Measurements from ENCODE around the gene ZNF664.
"Not testable (repeated sequence)": the region's sequence is repeated elsewhere in the genome, so short reads cannot be mapped to it uniquely, and the experiment has no call there.

Gene ZNF664

DNA sequence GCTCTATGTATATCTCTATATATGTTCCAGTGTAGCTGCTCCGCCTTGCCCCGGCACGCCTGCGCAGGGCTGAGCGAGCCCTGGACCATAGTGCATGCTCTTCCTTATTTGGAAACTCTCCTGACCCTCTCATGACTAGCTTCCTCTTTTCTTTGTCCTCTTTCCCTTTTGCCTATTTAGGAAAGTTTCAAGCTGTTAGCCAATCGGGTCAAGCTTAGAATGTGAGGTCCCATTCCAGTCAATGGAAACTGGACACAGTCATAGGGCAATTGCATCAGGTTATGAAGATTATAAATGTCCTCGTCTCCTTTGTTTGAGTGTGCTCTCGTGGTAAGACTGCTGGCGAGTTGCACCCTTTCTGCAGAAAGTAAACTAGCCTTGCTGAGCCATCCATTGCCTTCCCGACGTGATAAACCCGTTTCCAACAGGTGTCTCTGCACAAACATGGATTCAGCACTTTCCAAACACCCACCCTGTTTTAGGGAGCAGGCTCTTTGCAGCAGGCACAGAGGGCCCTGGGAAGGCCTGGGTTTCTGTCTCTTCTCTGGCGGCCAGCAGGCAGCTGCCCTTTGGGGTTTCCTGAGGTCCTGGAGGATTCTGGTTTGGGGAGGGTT lies 31.3 kb upstream of the ZNF664 start:
- DNase-seq (ENCODE audit: low spot score) = no peak

- no peak for DNase-seq (ENCODE audit: low spot score)
Observed at GRCh38 chr12:123942238-123942653, 30.8 kb upstream of the ZNF664 start.

- DNase-seq (ENCODE audit: low spot score) = no peak
Observed at GRCh38 chr12:123942911-123943648, 29.9 kb upstream of the ZNF664 start.

DNA sequence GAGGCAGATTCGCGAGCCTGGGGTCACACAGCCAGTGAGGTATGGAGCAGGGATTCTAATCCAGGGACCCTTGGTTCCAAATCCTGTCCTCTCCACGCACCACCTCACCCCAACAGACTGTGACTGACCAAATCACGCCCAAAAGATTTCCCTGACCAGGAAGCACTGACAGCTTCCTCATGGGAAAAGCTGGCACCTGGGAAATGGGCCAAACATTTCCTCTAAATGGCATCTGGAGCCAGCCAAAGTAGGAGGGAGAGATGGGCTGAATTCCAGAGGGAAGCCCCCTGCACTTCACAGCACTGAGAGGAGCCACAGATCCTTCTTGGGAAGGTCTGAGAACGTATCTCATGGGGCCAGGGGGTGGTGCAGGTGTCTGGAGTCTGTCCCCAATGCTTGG lies 29.2 kb upstream of the ZNF664 start:
- no peak for DNase-seq (ENCODE audit: low spot score)

- no peak for DNase-seq (ENCODE audit: low spot score)
Observed at GRCh38 chr12:123944696-123945095, 28.3 kb upstream of the ZNF664 start.

DNA sequence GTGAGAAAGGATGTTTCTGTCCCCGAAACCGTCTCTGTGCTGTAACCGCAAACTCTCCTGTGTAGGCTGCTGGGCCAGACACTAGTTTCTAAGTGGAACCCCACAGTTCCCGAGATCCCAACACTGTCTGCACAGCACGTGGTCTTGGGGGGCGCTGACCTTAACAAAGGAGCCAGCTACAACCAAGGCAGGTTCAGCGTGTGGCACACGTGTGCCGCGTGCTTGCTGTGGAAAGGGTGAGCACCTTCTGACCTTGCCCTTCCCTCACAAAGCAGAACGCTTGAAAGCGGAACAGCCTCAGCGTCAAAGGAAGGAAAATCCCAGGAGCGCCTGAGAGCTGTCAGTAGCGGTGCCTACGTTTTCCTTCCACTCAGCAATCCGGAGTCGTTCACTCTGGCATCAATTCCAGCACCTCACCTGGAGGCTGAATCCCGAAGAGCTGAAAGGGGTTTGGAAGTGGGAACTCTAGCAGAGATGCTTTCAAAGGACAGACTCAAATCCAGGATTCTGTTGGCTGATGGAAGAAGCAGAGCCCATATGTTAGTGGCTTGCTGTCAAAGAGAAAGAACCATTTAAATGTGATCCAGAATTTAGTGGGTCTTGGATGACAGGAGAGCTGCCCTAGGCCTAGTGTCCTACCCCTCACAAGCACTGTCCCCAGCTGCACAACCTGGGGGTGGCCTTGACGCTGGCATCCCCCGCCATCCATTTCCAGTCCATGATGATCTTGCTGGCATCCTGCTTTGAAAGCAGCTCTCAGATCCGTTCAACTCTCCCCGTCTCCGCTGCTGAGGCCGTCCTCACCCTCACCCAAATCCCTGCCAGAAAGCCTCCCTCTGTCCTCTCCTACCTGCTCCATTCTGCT lies 27.5 kb upstream of the ZNF664 start:
- DNase-seq (ENCODE audit: low spot score) = no peak

- DNase-seq (ENCODE audit: low spot score) = no peak
Observed at GRCh38 chr12:123946152-123946515, 26.9 kb upstream of the ZNF664 start.

- DNase-seq (ENCODE audit: low spot score) = not testable (repeated sequence)
Observed at GRCh38 chr12:123946516-123947505, 26.2 kb upstream of the ZNF664 start.

DNA sequence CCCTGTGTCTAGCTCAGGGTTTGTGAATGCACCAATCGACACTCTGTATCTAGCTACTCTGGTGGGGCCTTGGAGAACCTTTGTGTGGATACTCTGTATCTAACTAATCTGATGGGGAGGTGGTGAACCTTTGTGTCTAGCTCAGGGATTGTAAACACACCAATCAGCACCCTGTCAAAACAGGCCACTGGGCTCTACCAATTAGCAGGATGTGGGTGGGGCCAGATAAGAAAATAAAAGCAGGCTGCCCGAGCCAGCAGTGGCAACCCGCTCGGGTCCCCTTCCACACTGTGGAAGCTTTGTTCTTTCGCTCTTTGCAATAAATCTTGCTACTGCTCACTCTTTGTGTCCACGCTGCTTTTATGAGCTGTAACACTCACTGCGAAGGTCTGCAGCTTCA lies 25.5 kb upstream of the ZNF664 start:
- not testable (repeated sequence) for DNase-seq (ENCODE audit: low spot score)

DNA sequence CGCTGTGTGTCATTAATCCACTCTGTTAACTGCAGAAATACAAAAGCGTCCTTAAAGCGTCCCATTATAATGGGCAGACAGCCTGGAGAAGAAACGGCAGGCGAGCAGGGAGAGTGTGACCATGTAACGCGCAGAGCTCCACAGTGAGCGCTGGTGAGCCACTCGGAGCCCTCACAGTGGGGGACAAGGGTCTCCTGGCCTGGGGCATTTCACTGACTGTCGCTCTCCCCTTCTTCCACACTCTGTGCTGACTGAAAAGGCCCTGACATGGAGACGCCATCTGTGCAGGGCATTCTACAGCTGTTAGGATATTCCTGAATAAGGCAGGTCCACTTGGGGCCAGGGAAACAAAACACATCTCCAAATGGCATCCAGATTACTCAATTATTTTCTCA lies 24.6 kb upstream of the ZNF664 start:
- no peak for DNase-seq (ENCODE audit: low spot score)

DNA sequence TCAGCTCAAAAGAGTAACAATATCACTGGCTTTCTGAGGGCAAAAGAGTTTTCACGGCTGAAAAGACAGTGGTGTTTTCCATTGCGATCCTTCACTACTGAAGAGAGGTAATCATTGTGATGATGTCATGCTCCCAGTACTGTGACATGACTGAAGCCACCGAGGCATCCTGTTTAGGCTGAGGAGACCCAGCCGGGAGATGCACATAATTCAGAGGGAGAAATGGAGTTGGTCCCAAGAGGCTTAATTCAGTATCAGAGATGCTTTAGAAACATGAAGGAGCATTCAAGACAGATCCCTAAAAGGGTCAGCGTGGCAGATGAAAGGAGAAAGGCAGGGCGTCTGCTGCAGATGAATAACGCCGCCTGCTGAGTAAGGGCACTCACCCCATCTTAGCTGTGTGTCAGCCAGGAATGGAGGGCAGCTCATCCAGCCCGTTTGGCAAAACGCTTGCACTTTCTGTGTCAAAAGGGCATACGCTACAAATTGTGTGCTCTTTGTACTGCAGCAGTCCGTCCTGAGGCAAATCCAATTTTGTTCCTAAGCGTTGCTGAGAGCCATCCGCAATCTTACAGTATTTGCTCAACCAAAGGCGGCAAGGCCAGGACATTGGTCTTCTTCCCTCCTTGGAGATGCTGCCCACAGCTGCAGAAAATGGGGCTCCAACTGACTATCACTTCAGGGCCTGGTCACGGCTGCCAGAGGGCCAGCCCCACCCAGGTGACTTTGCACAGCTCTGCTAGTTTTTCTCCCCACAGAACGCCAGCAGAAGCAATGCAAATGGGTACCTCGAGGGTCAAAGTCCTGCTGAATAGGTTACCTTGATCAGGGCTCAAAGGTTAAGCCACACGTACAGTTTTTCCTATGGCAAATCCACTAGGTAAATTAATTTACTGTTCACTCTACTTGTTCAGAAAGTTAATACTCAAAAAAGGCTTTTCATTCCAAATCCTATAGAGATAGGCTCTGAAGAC lies 23.9 kb upstream of the ZNF664 start:
- DNase-seq (ENCODE audit: low spot score) = no peak

DNA sequence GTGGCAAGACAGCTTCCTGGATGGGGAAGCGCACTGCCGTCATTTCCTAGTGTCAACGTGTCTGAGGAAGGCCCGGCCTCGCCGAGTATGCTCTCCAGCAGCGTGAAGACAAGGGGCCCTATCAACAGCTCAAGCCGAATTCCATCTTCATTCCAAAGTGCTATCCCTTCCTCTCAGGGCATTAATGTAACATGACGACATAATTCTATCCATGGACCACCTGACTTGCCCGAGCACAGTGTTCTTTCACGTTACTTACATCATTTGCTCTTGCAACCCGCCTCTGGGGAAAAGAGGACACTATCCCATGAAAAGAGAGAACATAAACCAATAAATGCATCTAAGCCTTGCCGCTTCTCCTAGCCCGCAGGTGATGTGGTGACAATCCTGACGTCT lies 23.2 kb upstream of the ZNF664 start:
- no peak for DNase-seq (ENCODE audit: low spot score)

DNA sequence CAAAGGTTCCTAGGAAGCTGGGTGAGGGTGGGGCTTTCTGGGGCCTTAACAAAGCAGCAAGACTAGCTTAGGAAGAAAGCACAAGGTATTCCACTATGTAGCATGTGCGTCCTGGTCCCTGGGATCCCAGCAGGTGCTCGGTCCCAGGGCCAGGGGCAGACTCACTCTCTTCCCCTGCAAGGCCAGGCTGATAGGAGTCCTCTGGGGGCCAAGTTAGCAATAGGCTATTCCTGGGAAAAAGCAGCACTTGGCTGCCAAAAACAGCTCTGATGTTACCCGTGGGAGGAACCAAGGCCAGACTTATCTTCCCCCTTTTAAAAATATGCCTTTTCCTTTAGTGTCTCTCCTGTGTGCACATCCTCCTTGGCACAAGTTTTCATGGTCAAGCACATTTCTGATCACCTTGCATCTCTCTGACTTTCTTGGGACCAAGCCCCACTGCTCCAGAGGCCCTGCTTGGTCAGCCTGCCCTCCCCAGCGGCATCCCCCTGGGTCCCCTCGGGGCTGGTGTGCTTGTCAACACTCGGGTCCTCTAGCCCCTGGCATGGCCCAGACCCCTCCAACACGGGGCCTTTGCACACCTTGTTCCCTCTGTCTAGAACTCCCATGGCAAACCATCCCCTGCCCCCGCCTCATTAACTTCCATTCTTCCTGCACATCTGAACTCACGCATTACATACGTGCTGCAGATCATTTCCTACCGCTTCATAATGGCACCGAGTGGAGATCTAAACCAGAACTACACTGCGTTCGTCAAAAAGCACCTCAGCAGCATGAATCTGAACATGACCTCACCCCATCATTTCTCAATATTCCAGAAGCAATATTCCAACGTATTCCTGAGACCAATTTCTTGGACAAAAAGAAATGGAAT lies 22.3 kb upstream of the ZNF664 start:
- no peak for DNase-seq (ENCODE audit: low spot score)

GRCh38 chr12:123951467-123951866 lies 21.5 kb upstream of the ZNF664 start:
- DNase-seq (ENCODE audit: low spot score) = no peak

GRCh38 chr12:123952037-123952436 lies 21.0 kb upstream of the ZNF664 start:
- no peak for DNase-seq (ENCODE audit: low spot score)

- DNase-seq (ENCODE audit: low spot score) = no peak
Observed at GRCh38 chr12:123954647-123955350, 18.2 kb upstream of the ZNF664 start.

GRCh38 chr12:123956249-123956648 lies 16.8 kb upstream of the ZNF664 start:
- DNase-seq (ENCODE audit: low spot score) = no peak

GRCh38 chr12:123957196-123957595 lies 15.8 kb upstream of the ZNF664 start:
- DNase-seq (ENCODE audit: low spot score) = no peak

DNA sequence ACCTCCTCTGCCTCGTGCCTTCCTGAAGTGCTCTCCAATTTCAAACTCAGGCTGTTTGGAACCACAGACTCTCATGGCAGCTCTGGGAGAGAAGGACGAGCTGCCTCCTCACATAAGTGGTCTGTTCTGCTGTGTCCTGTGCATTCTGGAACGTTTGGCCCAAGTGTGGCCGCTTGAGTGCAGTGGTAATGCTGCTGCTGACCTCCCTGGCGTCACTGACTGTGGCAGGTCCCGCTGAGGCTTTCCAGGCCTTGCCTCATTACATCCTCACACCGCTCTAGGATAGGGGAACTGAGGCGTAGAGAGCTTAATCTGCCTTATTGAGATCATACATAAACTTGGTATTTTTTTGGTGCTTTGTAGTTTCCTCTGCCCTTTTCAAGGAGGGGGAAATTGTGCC lies 14.6 kb upstream of the ZNF664 start:
- DNase-seq (ENCODE audit: low spot score) = no peak

Measured in hematopoietic multipotent progenitor cell treated with erythropoietin and hydrocortisone succinate and interleukin-3 and kit ligand, for 15 days (in vitro differentiated cells).